Bronchial epithelial cell (primary cell): ENCODE results near the gene HCN3. TPM values are rescaled to one million over a fixed set of nuclear protein-coding genes. Genes with fewer than 3 reads are reported as not detected.
A peak's percentile ranks its signal among the peaks of the same experiment; 100 is the strongest.

Source experiments
- DNase-seq: peaks from one replicate; pipeline ENCODE4 v3.0.0-alpha.2; 2010; ENCODE audit warnings: low read depth
- FAIRE-seq: peaks from 2 replicates; lab custom pipeline; 2011; peaks lifted over from hg19 to GRCh38; lab: Jason Lieb, UNC
- H3K27me3 ChIP-seq: 2 replicates; pipeline ENCODE4 v1.5.1; 2011; ENCODE audit warnings: low read length; ENCODE audit not compliant: control insufficient read depth, insufficient read depth
- H3K36me3 ChIP-seq: 2 replicates; pipeline ENCODE4 v1.5.1; 2011; ENCODE audit warnings: low read length; ENCODE audit not compliant: control insufficient read depth, insufficient read depth
- H3K4me3 ChIP-seq: 2 replicates; pipeline ENCODE4 v1.5.1; 2011; ENCODE audit warnings: mild to moderate bottlenecking, low read depth, low read length, control low read depth
- total RNA-seq: library from RNA; depleted of rRNA; stranded (reverse); fragments of >200 nt; gene quantifications from 2 replicates; pipeline ENCODE4 v1.2.1, GENCODE V29; 2014
- TF ChIP-seq, protein P1 (sequence below): IDR thresholded peaks from 2 replicates; pipeline ENCODE4 v1.5.1; 2011; ENCODE audit warnings: mild to moderate bottlenecking, moderate library complexity, low read length, control low read depth, inconsistent platforms; ENCODE audit not compliant: insufficient read depth, severe bottlenecking

HCN3 gene
- total RNA-seq, 1 donor from 2014 or later: 1.1 TPM

DNA sequence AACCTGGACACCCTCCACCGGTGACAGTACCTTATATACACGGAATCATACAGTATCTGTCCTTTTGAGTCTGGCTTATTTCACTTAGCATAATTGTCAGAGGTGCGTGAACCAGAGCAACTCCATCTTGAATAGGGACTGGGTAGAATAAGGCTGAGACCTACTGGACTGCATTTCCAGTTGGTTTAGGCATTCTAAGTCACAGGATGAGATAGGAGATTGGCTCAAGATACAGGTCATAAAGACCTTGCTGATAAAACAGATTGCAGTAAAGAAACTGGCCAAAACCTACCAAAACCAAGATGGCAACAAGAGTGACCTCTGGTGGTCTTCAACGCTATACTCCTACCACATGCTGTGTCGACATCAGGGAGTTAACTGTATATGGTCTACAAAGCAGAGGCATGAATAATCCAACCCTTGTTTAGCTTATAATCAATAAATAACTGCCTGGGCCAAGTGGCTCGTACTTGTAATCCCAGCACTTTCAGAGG, 30.0 kb downstream of the HCN3 start:
- H3K36me3 ChIP-seq: peaks cover 5% of the 10 kb centered on the region
- DNase-seq: peak; percentile 32
- no peak for FAIRE-seq
- no peak overlapping the region for H3K4me3 ChIP-seq
- TF ChIP-seq, protein P1, sequence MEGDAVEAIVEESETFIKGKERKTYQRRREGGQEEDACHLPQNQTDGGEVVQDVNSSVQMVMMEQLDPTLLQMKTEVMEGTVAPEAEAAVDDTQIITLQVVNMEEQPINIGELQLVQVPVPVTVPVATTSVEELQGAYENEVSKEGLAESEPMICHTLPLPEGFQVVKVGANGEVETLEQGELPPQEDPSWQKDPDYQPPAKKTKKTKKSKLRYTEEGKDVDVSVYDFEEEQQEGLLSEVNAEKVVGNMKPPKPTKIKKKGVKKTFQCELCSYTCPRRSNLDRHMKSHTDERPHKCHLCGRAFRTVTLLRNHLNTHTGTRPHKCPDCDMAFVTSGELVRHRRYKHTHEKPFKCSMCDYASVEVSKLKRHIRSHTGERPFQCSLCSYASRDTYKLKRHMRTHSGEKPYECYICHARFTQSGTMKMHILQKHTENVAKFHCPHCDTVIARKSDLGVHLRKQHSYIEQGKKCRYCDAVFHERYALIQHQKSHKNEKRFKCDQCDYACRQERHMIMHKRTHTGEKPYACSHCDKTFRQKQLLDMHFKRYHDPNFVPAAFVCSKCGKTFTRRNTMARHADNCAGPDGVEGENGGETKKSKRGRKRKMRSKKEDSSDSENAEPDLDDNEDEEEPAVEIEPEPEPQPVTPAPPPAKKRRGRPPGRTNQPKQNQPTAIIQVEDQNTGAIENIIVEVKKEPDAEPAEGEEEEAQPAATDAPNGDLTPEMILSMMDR: no peak
- no peaks in the 10 kb centered on the region for H3K27me3 ChIP-seq

GRCh38 chr1:155308493-155309422, 31.5 kb downstream of the HCN3 start, which contains the start of gene FDPS:
Gene FDPS (plus strand): TSS chr1:155308866. CDS start chr1:155309790, 924 bp downstream.
- FAIRE-seq (no peak), DNase-seq (peak; percentile 98)
- TF ChIP-seq, protein P1: no peak
- H3K27me3 ChIP-seq: no peaks in the 10 kb centered on the region
- H3K36me3 ChIP-seq: peaks cover 11% of the 10 kb centered on the region
- peak within 1 kb of the TSS; percentile 66 for H3K4me3 ChIP-seq

DNA sequence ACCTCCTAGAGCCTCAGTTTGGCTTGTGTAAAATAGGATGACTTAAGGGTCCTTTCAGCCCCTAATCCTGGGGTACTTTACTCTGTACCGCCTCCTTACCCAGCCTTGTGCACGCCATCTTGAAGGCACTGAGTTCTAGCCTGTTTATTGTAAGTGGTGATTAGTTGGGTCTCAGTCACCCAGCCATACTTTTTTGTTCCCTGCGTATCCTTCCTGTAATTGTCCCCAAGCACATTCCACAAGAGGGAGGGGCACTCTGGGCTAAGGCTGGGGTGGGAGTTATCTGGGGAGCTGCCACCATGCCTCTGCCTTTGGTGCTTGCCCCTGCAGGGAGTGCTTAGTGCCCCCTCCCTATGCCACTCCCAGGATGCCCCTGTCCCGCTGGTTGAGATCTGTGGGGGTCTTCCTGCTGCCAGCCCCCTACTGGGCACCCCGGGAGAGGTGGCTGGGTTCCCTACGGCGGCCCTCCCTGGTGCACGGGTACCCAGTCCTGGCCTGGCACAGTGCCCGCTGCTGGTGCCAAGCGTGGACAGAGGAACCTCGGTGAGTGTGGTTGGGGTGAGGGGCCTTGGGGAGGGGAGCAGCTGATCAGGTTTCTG, 32.3 kb downstream of the HCN3 start:
- Histone ChIP-seq H3K4me3 (peak overlapping the region; percentile 66), H3K27me3 (no peaks in the 10 kb centered on the region), H3K36me3 (peaks cover 11% of the 10 kb centered on the region)
- TF ChIP-seq, protein P1: peak; percentile 1
- DNase-seq (no peak), FAIRE-seq (no peak)

DNA sequence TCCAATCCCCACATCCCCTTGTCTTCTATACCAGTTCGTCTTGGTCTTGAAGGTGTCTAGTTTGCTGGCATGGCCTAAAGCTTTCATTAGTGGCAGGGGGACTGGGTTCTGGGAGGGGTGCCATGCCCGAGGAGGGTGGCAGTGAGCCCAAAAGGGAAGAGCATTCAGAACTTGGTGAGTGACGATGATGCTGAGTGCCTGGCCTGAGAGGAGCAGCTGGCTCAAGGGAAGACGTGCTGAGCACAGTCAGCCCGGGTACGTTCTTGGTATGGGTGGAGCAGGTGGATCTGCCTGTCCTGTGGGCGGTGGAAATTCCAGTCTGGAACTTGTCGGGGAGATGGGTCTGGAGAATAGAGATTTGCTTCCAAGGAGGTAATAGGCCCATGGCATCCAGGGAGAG, 36.0 kb downstream of the HCN3 start:
- peaks cover 13% of the 10 kb centered on the region for H3K36me3 ChIP-seq
- FAIRE-seq (no peak), DNase-seq (no peak)
- TF ChIP-seq, protein P1: no peak
- H3K27me3 ChIP-seq: no peaks in the 10 kb centered on the region
- no peak overlapping the region for H3K4me3 ChIP-seq

GRCh38 chr1:155316922-155317321, 39.7 kb downstream of the HCN3 start:
- H3K36me3 ChIP-seq: peaks cover 13% of the 10 kb centered on the region
- DNase-seq (no peak), FAIRE-seq (no peak)
- no peak overlapping the region for H3K4me3 ChIP-seq
- TF ChIP-seq, protein P1: no peak
- no peaks in the 10 kb centered on the region for H3K27me3 ChIP-seq
